HG02852 (cell line): Measurements from ENCODE around the gene GRID1.
"Not testable (repeated sequence)": the region's sequence is repeated elsewhere in the genome, so short reads cannot be mapped to it uniquely, and the experiment has no call there.

Source experiments
- ATAC-seq: cut with Tn5 transposase; IDR thresholded peaks from one replicate; pipeline ENCODE4 v1.9.1; 2021; ENCODE audit warnings: mild to moderate bottlenecking, moderate library complexity; ENCODE audit not compliant: unreplicated experiment

The GRID1 gene

GRCh38 chr10:86392723-86393094, 26.1 kb upstream of the GRID1 start:
- peak; percentile 46 for ATAC-seq

GRCh38 chr10:86391986-86392722, 25.6 kb upstream of the GRID1 start:
- no peak for ATAC-seq

GRCh38 chr10:86391236-86391840, 24.7 kb upstream of the GRID1 start:
- ATAC-seq = no peak

DNA sequence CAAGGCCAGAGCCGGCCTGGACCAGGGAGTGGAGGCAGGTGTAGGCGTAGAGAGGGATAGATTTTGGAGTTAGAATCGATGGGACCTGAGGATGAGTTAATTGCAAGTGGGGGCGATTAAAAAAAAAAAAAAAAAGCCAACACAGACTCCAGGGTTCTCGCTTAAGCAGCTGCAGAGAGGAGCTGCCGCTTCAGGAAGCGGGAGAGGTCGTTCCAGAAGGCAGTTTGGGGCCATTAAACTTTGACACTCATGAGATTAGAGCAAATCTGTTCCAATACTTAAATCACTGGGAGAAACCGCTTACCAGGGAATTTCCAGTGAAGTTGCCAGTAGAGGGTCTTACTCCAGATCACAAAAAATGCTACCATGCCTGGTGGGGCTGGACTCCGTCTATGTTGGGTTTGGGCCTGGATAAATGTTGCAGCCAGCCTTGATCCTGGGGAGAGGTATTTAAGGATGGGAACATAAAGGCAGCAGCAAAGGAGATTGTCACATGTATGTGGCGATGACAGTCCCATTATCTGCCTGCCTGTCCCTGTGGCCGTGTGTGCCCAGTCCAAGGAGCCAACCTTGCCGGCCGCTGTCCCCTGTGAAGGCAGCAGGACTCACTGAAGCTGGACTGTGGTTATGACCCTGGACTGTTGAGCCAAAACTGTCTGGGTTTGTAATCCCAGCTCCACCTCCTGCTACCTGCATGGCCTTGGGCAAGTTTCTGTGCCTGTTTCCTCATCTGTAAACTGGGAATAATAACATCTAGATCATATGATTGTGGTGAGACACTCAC, 23.9 kb upstream of the GRID1 start:
- ATAC-seq = no peak

DNA sequence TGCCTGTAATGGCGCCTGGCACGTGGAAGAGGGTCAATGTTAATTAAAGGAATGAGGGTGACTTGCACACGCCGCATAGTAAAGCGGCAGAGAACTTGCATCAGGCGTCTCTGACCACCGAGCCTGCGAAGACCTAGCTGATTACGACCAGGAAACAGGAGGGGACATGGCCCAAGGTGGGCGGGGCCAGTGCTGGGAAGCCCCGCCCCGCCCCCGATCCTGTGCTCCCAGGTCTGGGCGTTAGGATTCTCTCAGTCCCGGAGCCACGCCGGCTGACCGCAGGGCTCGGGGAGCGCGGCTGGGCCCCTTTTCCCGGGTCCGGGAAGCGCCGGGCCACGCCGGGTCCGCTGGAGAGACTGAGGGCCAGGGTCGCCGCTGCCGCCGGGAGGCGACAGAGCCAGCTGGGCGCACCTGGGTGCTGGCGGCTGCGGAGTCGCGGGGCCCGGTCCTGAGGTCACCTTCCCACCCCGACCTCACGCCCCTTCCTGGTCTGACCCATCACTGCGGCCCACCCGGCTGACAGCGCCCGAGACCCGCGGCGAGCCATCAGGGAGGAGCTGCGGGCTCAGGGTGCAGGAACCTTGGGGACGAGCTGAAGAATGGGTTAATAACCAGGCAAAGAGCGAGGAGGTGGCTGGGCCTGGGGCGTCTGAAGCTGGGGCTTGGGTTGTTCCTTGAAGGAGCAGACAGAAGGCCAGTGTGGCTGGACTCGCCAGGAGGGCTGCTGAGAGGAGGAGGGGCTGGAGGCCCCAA, 23.0 kb upstream of the GRID1 start:
- ATAC-seq = peak; percentile 72

- not testable (repeated sequence) for ATAC-seq
Measured at GRCh38 chr10:86389109-86389440, 22.5 kb upstream of the GRID1 start.

GRCh38 chr10:86388119-86388704, 21.6 kb upstream of the GRID1 start:
- ATAC-seq = no peak

GRCh38 chr10:86387178-86387794, 20.7 kb upstream of the GRID1 start:
- no peak for ATAC-seq

- ATAC-seq = no peak
Measured at GRCh38 chr10:86385806-86386205, 19.2 kb upstream of the GRID1 start.

DNA sequence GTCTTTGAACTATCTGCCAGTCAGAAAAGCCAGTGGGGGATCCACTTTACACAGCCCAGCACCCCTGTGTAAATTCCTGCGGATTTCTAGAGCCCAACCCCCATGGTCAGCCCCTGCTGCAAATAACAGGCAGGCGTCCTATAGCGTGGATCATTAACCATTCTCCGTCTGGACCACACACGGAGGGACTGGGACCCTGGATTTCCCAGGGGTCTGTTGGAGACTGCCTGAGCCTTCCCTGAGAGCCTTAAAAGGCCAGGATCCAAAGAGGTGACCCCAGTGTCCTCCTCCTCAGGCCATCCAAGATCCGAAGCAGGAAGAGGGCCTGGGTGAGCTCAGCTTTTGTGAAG, 11.2 kb upstream of the GRID1 start:
- no peak for ATAC-seq

DNA sequence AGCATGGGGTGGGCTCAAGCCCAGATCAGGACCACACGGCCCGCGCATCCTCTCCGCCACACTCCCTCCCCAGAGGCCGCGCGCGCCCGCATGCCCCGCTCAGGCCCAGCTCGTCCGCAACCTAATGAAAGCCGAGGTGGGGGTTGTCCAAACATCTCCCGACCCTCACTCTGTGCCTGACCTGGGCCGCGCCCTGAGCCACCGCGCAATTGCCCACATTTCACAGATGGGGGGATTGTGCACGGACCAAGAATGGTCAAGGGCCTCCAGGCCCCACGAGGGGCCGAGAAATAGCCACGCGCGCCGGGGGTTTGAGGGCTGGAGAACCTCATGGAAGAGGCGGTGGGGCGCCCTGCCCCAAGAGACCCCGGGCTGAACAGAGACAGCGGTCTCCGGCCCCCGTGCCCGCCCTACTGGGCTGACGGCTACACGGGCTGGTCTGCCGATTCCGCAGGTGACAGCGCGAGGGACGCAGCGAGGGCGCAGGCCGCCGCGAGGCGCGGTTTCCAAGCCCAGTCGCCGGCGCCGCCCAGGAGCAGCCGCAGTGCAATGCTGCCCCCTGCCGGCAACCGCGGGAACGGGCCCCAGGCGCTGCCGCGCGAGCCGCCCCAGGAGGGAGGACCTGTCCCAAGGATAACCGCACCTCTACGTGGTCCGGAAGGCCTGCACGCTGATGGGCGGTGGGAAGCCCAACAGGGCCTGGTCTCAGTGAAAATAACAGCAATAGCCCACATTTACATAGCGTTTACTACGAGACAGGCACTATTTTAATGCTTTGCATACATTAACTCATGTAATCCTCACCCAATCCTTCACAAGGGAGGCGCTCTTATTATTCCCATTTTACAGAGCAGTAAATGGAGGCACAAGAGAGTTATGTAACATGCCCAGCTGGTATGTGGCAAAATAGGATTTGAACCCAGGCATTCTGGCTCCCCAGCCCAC, 10.5 kb upstream of the GRID1 start:
- peak; percentile 97 for ATAC-seq

GRCh38 chr10:86376403-86376802, 9.8 kb upstream of the GRID1 start:
- no peak for ATAC-seq

- no peak for ATAC-seq
Measured at GRCh38 chr10:86375204-86375603, 8.6 kb upstream of the GRID1 start.

GRCh38 chr10:86374664-86375063, 8.1 kb upstream of the GRID1 start:
- ATAC-seq = no peak

DNA sequence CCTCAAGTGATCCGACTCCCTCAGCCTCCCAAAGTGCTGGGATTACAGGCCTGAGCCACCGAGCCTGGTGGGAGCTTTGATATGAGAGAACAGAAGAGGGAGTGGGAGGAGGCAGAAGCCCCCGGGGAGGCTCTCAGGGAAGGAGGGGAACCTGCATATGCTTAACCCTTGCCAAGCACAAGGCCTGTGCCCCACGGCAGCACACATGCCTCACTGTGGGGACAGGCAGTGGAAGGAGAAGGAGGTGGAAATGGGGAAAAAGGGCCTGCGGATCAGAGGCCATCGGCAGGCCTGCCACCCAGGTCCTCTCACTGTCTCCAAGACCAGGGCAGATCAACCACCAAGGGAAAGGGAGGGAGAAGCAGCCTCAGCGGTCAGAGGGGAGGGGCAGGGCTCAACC, 7.2 kb upstream of the GRID1 start:
- ATAC-seq = no peak

GRCh38 chr10:86373251-86373650, 6.7 kb upstream of the GRID1 start:
- no peak for ATAC-seq

- no peak for ATAC-seq
Measured at GRCh38 chr10:86372784-86373239, 6.2 kb upstream of the GRID1 start.

DNA sequence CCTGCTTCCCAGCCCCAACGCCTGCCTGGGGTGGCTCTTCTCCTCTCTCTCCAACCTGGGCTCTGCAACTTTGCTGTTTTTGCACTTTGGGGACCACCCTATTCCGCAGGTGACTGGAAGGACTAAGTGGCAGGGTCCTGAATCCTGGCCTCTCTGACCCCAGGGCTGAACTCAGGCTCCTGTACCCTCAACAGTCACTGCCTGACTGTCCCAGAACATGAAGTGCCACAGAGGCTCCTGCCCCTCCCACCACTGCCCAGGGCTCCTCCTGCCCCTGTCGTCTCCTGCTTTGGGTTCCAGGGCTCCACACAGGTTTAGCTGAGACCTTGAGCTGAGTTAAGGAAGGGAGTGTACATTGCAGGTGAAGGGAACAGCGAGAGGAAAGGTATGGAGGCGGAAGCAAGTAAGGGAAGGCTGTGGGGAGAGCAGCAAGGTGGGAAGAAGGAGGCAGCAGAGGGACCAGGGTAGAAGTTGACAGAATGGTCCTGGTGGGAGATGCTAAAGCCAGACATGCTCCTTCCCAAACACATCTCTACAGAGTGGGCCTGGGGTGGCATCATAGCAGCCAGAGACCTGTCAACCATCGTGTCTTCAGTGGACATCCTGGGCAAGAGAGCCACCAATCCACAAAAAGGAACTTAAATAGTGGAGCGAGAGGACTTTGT, 5.7 kb upstream of the GRID1 start:
- no peak for ATAC-seq

DNA sequence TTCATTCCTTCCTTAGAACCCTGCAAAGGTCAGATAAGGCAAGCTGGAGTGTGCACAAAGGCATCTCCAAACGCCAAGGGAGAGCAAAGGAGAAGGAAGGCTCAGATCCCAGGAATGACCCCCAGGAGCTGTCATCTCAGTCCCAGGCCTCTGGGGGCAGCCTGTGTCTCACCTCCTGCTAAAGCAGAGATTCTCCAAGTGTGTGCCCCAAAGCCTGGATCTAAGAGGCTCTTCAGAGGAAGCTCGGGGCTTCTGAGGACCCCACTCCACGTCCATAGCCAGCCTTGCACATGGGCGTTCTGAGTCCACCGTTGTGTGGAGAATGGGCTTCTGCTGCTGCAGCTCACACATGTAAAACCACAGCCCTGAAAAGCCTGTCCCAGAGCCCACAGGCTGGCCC, 5.1 kb upstream of the GRID1 start:
- no peak for ATAC-seq
